NT2/D1 (cell line): ENCODE results near the gene NPC2.

Experiments
- YY1 ChIP-seq: IDR thresholded peaks from 2 replicates; pipeline ENCODE4 v1.6.1; 2011; ENCODE audit not compliant: insufficient read length, insufficient read depth
- ZNF274 ChIP-seq: IDR thresholded peaks from 2 replicates; pipeline ENCODE4 v1.6.1; 2011; ENCODE audit warnings: mild to moderate bottlenecking, low read depth, low read length

GRCh38 chr14:74456684-74457564 lies 36.2 kb downstream of the NPC2 start:
- TF ChIP-seq ZNF274 (no peak), YY1 (no peak)
